Mesodermal cell (in vitro differentiated cells): ENCODE results near the gene GIMAP8.
"Not testable (repeated sequence)": the region's sequence is repeated elsewhere in the genome, so short reads cannot be mapped to it uniquely, and the experiment has no call there.

Experiments
- H3K27ac ChIP-seq: 2 replicates; pipeline ENCODE4 v1.7.0; 2013; ENCODE audit warnings: mild to moderate bottlenecking, low read depth, low read length, moderate library complexity; ENCODE audit not compliant: severe bottlenecking
- H3K36me3 ChIP-seq: 2 replicates; pipeline ENCODE4 v1.7.1; 2013; ENCODE audit warnings: mild to moderate bottlenecking, low read length, moderate library complexity; ENCODE audit not compliant: control insufficient read depth, insufficient read depth
- H3K4me1 ChIP-seq: one replicate; pipeline ENCODE4 v1.7.1; 2013; ENCODE audit warnings: mild to moderate bottlenecking, low read length; ENCODE audit not compliant: insufficient read depth, control insufficient read depth, poor library complexity, severe bottlenecking
- H3K4me3 ChIP-seq: 2 replicates; pipeline ENCODE4 v1.7.0; 2013; ENCODE audit warnings: low read length, control low read depth, mild to moderate bottlenecking; ENCODE audit not compliant: insufficient read depth, poor library complexity, severe bottlenecking; ENCODE audit errors: extremely low read depth
- H3K9me3 ChIP-seq: 2 replicates; pipeline ENCODE4 v1.7.1; 2013; ENCODE audit warnings: mild to moderate bottlenecking, low read length, moderate library complexity; ENCODE audit not compliant: control insufficient read depth
- WGBS, 2 experiments: methylation state at CpG; one replicate each; pipeline ENCODE4 v1.1.5; 2013; ENCODE audit warnings: missing lambda C conversion rate in 2 of 2; ENCODE audit not compliant: insufficient coverage in 2 of 2; 5-methylcytosine and 5-hydroxymethylcytosine counted together

GIMAP8 gene

GRCh38 chr7:150453181-150453580 is 2.8 kb downstream of the GIMAP8 start:
- Histone ChIP-seq H3K4me3 (no peak overlapping the region), H3K36me3 (no peaks in the 10 kb centered on the region), H3K9me3 (peaks cover 4% of the 10 kb centered on the region), H3K4me1 (no peaks in the 10 kb centered on the region), H3K27ac (no peak overlapping the region)
- WGBS, 2 experiments = 91 to 97% methylated on average over 6 to 8 of the region's 8 CpGs

- 88 to 89% methylated on average over 3 to 5 of the region's 5 CpGs for WGBS, 2 experiments
- Histone ChIP-seq H3K4me1 (no peaks in the 10 kb centered on the region), H3K9me3 (peaks cover 4% of the 10 kb centered on the region), H3K36me3 (no peaks in the 10 kb centered on the region), H3K4me3 (no peak overlapping the region), H3K27ac (no peak overlapping the region)
Observed at GRCh38 chr7:150453892-150454291, 3.5 kb downstream of the GIMAP8 start.

- H3K9me3 ChIP-seq, H3K36me3 ChIP-seq, H3K4me1 ChIP-seq, H3K27ac ChIP-seq, H3K4me3 ChIP-seq: not testable (repeated sequence)
- 79 to 82% methylated on average over 4 of the region's 5 CpGs for WGBS, 2 experiments
Observed at GRCh38 chr7:150457064-150457463, 6.6 kb downstream of the GIMAP8 start.

GRCh38 chr7:150458235-150458634 is 7.8 kb downstream of the GIMAP8 start:
- WGBS, 2 experiments = 83 to 100% methylated on average over 1 of the region's 1 CpG
- Histone ChIP-seq H3K4me3 (no peak overlapping the region), H3K27ac (no peak overlapping the region), H3K4me1 (no peaks in the 10 kb centered on the region), H3K36me3 (no peaks in the 10 kb centered on the region), H3K9me3 (peaks cover 4% of the 10 kb centered on the region)

- Histone ChIP-seq H3K27ac (no peak overlapping the region), H3K9me3 (peaks cover 4% of the 10 kb centered on the region)
- WGBS, 2 experiments = 83% methylated on average over 1 of the region's 1 CpG; no CpG with 5 or more reads in 1 of the 2 experiments
Observed at GRCh38 chr7:150458756-150459155, 8.3 kb downstream of the GIMAP8 start.

GRCh38 chr7:150461520-150461919 is 11.1 kb downstream of the GIMAP8 start:
- no peaks in the 10 kb centered on the region for H3K36me3 ChIP-seq
- peaks cover 4% of the 10 kb centered on the region for H3K9me3 ChIP-seq
- no peak overlapping the region for H3K4me3 ChIP-seq
- WGBS, 2 experiments = no CpG with 5 or more reads among the region's 1 CpG
- no peaks in the 10 kb centered on the region for H3K4me1 ChIP-seq
- no peak overlapping the region for H3K27ac ChIP-seq

More at GRCh38 chr7:150458756-150459155, 8.3 kb downstream of the GIMAP8 start:
- H3K4me3 ChIP-seq = no peak overlapping the region
- H3K4me1 ChIP-seq = no peaks in the 10 kb centered on the region
- H3K36me3 ChIP-seq = no peaks in the 10 kb centered on the region

GRCh38 chr7:150462413-150462812 is 12.0 kb downstream of the GIMAP8 start:
- H3K9me3 ChIP-seq = peaks cover 2% of the 10 kb centered on the region
- no peaks in the 10 kb centered on the region for H3K4me1 ChIP-seq
- no peaks in the 10 kb centered on the region for H3K36me3 ChIP-seq

GRCh38 chr7:150463461-150463860 is 13.0 kb downstream of the GIMAP8 start:
- Histone ChIP-seq H3K9me3 (no peaks in the 10 kb centered on the region), H3K27ac (no peak overlapping the region), H3K36me3 (no peaks in the 10 kb centered on the region), H3K4me3 (no peak overlapping the region), H3K4me1 (no peaks in the 10 kb centered on the region)
- 89 to 90% methylated on average over 1 of the region's 1 CpG for WGBS, 2 experiments

More at GRCh38 chr7:150462413-150462812, 12.0 kb downstream of the GIMAP8 start:
- Histone ChIP-seq H3K4me3 (no peak overlapping the region), H3K27ac (no peak overlapping the region)

GRCh38 chr7:150464962-150465361 is 14.5 kb downstream of the GIMAP8 start:
- Histone ChIP-seq H3K4me1 (no peaks in the 10 kb centered on the region), H3K27ac (no peak overlapping the region), H3K36me3 (no peaks in the 10 kb centered on the region), H3K4me3 (no peak overlapping the region), H3K9me3 (no peaks in the 10 kb centered on the region)
- 83 to 100% methylated on average over 1 of the region's 1 CpG for WGBS, 2 experiments

- Histone ChIP-seq H3K36me3 (no peaks in the 10 kb centered on the region), H3K4me3 (no peak overlapping the region), H3K4me1 (no peaks in the 10 kb centered on the region), H3K9me3 (no peaks in the 10 kb centered on the region), H3K27ac (no peak overlapping the region)
- 100% methylated on average over 2 of the region's 2 CpGs for WGBS, 2 experiments
Observed at GRCh38 chr7:150465414-150465813, 15.0 kb downstream of the GIMAP8 start.

- Histone ChIP-seq H3K4me1 (no peaks in the 10 kb centered on the region), H3K4me3 (no peak overlapping the region), H3K27ac (no peak overlapping the region), H3K36me3 (no peaks in the 10 kb centered on the region), H3K9me3 (no peaks in the 10 kb centered on the region)
- WGBS, 2 experiments = 83 to 97% methylated on average over 5 to 6 of the region's 6 CpGs
Observed at GRCh38 chr7:150466477-150466876, 16.0 kb downstream of the GIMAP8 start.
